Measurements from ENCODE around the gene SLC44A2. TPM values are rescaled to one million over a fixed set of nuclear protein-coding genes. Genes with fewer than 3 reads are reported as not detected.

SLC44A2 gene
- 62.3 TPM for total RNA-seq
- long read RNA-seq, transcript SLC44A2-203 (22 exons, 3,784 nt), result minor isoform, 11 of 182 reads
- long read RNA-seq, transcript SLC44A2-201 (22 exons, 3,671 nt), result minor isoform, 6 of 182 reads
- long read RNA-seq, transcript SLC44A2-202 (22 exons, 3,301 nt), result major isoform, 49 of 182 reads
- long read RNA-seq, partial matches to known transcripts, result 57 of 182 reads
- long read RNA-seq, other reads (novel, unspliced or antisense), result 57 of 182 reads

- ATAC-seq (ENCODE audit: poor library complexity), result peak; percentile 98
- DNase-seq, result peak; percentile 87
- intact Hi-C loops (cut with DNase I), result no loop called here
These were observed at the start of gene SLC44A2 for GRCh38 chr19:10625003-10625761. TSS of gene SLC44A2 (plus strand) at chr19:10625553. CDS start at chr19:10625634, 81 bp downstream.

GRCh38 chr19:10577951-10578350 lies 47.4 kb upstream of the SLC44A2 start:
- intact Hi-C loops (cut with DNase I), result no loop called here
- DNase-seq (no peak), ATAC-seq (ENCODE audit: poor library complexity) (no peak)

GRCh38 chr19:10580979-10581631 lies 44.2 kb upstream of the SLC44A2 start:
- intact Hi-C loops (cut with DNase I), result loop anchor here (2.0 kb wide), 1 partner anchor 64 kb away; no protein-coding TSS in a partner anchor
- ATAC-seq (ENCODE audit: poor library complexity) (peak; percentile 96), DNase-seq (peak; percentile 93)

- ATAC-seq (ENCODE audit: poor library complexity), result no peak
- DNase-seq, result no peak
- intact Hi-C loops (cut with DNase I), result no loop called here
These were observed 43.3 kb upstream of the SLC44A2 start for GRCh38 chr19:10582091-10582490.

- DNase-seq (no peak), ATAC-seq (ENCODE audit: poor library complexity) (no peak)
- intact Hi-C loops (cut with DNase I), result no loop called here
These were observed 42.1 kb upstream of the SLC44A2 start for GRCh38 chr19:10583036-10583776.

- DNase-seq (no peak), ATAC-seq (ENCODE audit: poor library complexity) (no peak)
- intact Hi-C loops (cut with DNase I), result no loop called here
These were observed 39.0 kb upstream of the SLC44A2 start for GRCh38 chr19:10586396-10586795.

- no peak for DNase-seq
- no peak for ATAC-seq (ENCODE audit: poor library complexity)
- intact Hi-C loops (cut with DNase I), result no loop called here
These were observed 38.1 kb upstream of the SLC44A2 start, which contains the start of gene AP1M2 for GRCh38 chr19:10587022-10587838. TSS of gene AP1M2 (minus strand) at chr19:10587312. CDS start at chr19:10587231, 81 bp downstream.

- DNase-seq (no peak), ATAC-seq (ENCODE audit: poor library complexity) (no peak)
- intact Hi-C loops (cut with DNase I), result no loop called here
These were observed 37.6 kb upstream of the SLC44A2 start for GRCh38 chr19:10587839-10588150.

- DNase-seq (no peak), ATAC-seq (ENCODE audit: poor library complexity) (no peak)
- intact Hi-C loops (cut with DNase I), result no loop called here
These were observed 32.2 kb upstream of the SLC44A2 start for GRCh38 chr19:10593148-10593547.

- intact Hi-C loops (cut with DNase I), result no loop called here
- ATAC-seq (ENCODE audit: poor library complexity) (peak; percentile 70), DNase-seq (peak; percentile 72)
These were observed 31.3 kb upstream of the SLC44A2 start for GRCh38 chr19:10593820-10594637.

GRCh38 chr19:10600149-10600548 lies 25.2 kb upstream of the SLC44A2 start:
- DNase-seq (no peak), ATAC-seq (ENCODE audit: poor library complexity) (no peak)
- intact Hi-C loops (cut with DNase I), result no loop called here

- DNase-seq (no peak), ATAC-seq (ENCODE audit: poor library complexity) (no peak)
- intact Hi-C loops (cut with DNase I), result no loop called here
These were observed 23.4 kb upstream of the SLC44A2 start for GRCh38 chr19:10601999-10602329.

- ATAC-seq (ENCODE audit: poor library complexity) (peak; percentile 99), DNase-seq (peak; percentile 92)
- intact Hi-C loops (cut with DNase I), result no loop called here
These were observed 22.8 kb upstream of the SLC44A2 start for GRCh38 chr19:10602330-10603083.

GRCh38 chr19:10603084-10603872 lies 22.1 kb upstream of the SLC44A2 start:
- ATAC-seq (ENCODE audit: poor library complexity) (peak; percentile 21), DNase-seq (peak; percentile 56)
- intact Hi-C loops (cut with DNase I), result no loop called here

- intact Hi-C loops (cut with DNase I), result no loop called here
- no peak for DNase-seq
- ATAC-seq (ENCODE audit: poor library complexity), result no peak
These were observed 21.4 kb upstream of the SLC44A2 start for GRCh38 chr19:10603873-10604459.

GRCh38 chr19:10604460-10604980 lies 20.8 kb upstream of the SLC44A2 start:
- DNase-seq, result peak; percentile 57
- no peak for ATAC-seq (ENCODE audit: poor library complexity)
- intact Hi-C loops (cut with DNase I), result no loop called here
